ENCODE data around the gene GALK1.
A peak's percentile ranks its signal among the peaks of the same experiment; 100 is the strongest.

The GALK1 gene

GRCh38 chr17:75724016-75725003, 40.7 kb downstream of the GALK1 start:
- no peak for DNase-seq (ENCODE audit: low read depth)

DNA sequence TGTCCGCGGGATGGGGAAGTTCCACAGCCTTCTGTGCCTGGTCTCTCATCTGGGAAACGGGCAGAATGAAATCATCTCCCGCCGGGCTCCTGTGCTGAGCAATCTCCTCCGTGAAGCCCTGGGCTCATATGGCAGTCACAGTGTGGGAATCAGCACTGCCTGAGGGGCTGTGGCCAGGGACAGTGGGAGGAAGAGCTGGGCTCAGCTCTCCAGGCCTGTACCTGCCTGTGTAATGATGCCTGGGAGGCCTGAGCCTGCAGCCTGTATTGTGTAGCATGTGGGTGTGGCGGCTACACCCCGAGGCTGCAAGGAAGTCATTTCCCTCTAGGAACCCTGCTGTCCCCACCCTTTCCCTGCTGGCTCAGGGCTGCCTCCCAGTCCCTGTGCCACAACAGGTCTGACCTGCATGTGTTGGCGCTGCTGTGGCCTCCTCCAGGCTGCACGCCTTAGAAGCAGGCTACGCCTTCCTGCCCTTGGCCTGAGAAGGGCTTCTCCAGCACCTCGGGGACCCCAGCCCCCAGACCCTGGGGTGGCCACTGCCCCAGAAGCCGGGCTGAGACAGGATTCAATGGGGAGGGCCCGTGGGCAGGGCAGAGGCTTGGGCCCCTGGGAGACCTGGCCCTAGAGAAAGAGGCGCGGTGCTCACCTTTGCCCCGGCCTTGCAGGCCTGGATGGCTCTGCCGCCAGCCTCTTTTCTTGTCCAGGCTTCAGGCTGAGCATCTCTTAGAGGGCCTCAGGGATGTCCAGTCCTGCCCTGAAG, 41.6 kb downstream of the GALK1 start:
- no peak for DNase-seq (ENCODE audit: low read depth)

GRCh38 chr17:75722542-75723095, 42.4 kb downstream of the GALK1 start:
- no peak for DNase-seq (ENCODE audit: low read depth)

DNA sequence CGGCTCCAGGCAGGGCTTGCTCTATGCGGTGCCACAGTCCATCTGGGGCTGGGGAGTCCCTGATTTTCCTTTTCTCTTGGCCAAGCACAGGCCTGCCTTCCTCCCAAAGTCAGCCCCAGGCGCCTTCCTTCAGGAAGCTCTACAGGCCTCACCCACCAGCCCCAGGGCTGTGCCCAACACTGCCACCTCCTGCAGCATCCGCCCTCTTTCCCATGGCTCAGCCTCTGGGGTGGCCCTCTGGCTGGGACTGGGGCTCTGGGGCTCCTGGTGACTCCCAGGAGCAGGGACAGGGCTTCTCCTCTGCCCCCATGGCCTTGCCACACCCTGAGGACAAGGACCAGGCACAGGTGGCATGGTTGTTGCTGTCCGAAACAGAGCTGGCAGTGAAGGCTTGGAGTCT, 42.9 kb downstream of the GALK1 start:
- DNase-seq (ENCODE audit: low read depth): no peak

GRCh38 chr17:75721463-75722011, 43.5 kb downstream of the GALK1 start:
- DNase-seq (ENCODE audit: low read depth): no peak

DNA sequence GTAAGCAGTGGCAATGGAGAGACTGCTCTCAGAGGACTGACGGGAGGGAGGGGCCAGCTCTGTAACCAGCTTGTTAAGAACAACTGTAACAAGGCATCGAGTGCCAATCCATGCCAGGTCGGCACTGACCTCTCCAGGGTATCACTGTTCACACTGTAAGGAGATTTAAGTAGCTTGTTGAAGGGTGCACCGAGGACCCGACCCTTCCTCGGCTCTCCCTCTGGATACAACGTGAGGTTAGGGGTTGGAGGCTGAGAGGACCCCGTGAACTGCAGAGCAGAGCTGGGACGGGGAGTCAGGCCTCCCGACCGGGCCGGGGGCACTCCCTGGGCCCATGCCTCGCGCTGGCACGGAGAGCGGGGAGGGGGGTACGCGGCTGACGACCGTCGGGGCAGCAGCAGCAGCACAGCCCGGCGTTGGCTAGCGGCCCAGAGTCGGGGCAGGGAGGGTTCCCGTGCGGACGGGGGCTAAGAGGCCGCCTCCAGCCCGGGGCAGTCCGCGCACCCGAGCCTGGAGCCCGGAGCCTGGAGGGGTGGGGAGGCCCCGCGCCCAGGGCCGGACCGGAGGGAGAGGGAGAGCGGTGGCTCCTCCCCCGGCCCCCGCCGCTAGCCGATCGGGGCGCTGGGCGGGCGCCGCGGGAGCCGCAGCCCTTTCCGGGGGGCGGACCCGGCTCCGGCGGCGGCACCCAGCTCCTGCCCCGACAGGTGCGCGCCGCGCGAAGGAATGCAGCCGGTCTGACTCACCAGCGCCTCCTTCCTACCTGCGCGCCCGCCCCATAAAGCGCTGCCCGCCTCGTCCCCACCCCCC, 44.1 kb downstream of the GALK1 start, which contains the start of gene ITGB4:
ITGB4 (plus strand) TSS at position 804 of the 807 bp plus-strand sequence. CDS start 3,245 bp downstream, outside the sequence.
- peak; percentile 46 for DNase-seq (ENCODE audit: low read depth)

DNA sequence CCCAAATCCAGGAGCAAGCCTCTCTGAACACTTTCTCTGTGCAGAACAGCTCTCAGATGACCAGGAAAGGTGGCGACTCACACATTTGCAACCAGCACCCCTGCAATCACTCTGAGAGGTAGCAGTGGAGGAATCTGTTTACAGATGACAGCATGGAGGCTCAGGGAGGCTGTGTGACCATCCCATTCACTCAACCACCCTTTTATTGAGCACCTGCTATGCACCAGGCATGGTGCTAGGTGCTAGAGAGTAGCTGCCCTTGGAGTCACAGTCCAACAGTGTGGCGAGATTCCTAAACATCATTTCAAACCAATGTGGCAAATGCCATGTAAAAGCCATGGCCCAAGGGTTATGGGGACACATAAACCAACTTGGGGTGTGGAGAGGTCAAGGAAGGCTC, 45.3 kb downstream of the GALK1 start:
- DNase-seq (ENCODE audit: low read depth): no peak

- no peak for DNase-seq (ENCODE audit: low read depth)
These were observed 52.5 kb downstream of the GALK1 start for GRCh38 chr17:75712446-75712845.
